ENCODE measurements around the gene DLEC1.
"Not testable (repeated sequence)": the region's sequence is repeated elsewhere in the genome, so short reads cannot be mapped to it uniquely, and the experiment has no call there.

Gene DLEC1

DNA sequence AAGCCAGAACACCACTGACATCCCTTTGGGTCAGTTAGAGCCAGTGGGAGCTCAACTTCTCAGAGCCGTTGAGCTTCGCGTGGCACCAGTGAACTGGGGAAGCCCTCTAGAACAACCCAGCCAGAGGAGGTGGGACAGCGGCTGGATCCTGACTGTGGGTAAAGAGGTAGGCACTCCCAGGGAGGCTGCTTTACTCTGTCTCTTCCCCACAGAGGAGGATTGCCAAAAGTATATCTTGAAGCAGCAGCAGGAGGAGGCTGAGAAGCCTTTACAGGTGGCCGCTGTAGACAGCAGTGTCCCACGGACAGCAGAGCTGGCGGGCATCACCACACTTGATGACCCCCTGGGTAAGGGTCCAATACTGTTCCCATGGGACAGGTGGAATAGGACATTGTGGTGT, 100.6 kb downstream of the DLEC1 start:
- DNase-seq, result no peak

DNA sequence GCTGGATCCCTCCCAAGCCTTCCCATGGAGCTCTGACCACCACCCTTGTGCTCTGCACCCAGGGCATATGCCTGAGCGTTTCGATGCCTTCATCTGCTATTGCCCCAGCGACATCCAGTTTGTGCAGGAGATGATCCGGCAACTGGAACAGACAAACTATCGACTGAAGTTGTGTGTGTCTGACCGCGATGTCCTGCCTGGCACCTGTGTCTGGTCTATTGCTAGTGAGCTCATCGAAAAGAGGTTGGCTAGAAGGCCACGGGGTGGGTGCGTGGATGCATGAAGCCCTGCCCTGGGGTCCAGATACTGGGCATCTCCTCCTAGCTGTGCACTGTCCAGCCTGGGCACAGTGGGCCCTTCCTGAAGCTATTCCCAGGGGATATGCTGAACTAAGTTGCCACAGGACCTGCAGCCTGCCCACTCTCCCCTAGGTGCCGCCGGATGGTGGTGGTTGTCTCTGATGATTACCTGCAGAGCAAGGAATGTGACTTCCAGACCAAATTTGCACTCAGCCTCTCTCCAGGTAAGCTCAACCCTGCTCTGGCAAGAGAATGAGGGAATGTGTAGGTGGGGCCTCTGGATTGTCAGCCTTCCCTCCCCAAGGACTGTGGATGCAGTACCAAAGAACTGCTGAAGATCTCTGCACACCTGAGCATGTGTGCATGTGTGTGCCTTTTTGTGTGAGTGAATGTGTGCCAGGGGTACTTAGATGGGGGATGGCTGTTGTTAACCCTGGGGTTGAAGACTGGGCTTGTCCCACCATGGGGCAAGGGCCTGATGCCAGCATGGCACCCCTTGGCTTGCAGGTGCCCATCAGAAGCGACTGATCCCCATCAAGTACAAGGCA, 101.5 kb downstream of the DLEC1 start:
- no peak for DNase-seq

DNA sequence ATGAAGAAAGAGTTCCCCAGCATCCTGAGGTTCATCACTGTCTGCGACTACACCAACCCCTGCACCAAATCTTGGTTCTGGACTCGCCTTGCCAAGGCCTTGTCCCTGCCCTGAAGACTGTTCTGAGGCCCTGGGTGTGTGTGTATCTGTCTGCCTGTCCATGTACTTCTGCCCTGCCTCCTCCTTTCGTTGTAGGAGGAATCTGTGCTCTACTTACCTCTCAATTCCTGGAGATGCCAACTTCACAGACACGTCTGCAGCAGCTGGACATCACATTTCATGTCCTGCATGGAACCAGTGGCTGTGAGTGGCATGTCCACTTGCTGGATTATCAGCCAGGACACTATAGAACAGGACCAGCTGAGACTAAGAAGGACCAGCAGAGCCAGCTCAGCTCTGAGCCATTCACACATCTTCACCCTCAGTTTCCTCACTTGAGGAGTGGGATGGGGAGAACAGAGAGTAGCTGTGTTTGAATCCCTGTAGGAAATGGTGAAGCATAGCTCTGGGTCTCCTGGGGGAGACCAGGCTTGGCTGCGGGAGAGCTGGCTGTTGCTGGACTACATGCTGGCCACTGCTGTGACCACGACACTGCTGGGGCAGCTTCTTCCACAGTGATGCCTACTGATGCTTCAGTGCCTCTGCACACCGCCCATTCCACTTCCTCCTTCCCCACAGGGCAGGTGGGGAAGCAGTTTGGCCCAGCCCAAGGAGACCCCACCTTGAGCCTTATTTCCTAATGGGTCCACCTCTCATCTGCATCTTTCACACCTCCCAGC, 102.4 kb downstream of the DLEC1 start:
- no peak for DNase-seq

DNA sequence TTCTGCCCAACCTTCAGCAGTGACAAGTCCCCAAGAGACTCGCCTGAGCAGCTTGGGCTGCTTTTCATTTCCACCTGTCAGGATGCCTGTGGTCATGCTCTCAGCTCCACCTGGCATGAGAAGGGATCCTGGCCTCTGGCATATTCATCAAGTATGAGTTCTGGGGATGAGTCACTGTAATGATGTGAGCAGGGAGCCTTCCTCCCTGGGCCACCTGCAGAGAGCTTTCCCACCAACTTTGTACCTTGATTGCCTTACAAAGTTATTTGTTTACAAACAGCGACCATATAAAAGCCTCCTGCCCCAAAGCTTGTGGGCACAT, 102.9 kb downstream of the DLEC1 start:
- DNase-seq, result no peak

DNA sequence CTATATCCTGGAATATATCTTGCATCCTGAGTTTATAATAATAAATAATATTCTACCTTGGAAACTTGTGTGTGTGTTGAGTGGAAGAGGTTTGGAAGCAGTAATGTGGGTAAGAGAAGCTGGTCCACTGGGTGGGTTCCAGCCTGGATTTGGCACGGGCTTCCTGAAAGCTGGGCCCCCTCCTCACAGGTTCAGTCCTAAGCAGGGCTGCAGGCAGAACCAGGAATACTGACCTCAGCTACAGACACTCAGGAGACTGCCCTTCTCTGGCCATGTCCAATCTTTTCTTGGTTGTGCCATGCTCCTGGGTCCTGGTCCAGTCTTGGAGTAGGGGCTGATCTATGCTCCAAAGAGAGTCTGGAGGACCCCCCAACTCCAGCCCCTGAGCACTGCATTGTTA, 104.0 kb downstream of the DLEC1 start:
- no peak for DNase-seq

DNA sequence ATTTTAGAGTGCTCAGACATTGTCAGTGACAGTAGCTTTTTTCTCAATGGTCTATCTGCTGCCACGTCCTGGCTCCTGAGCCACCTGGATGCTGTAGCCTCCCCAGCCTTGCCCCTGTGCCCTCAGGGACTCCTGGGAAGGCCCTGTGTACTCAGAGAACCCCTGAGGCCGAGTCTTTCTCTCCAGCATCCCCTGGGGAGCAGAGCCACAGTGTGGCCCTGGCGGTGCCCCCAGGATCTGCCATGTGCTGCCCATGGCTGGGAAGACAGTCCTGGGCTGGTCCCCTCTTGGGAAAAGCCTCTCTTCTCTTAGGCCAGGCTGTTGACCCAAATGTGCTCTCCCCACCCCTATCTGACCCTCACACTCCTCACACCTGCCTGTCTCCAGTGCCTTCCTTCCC, 104.5 kb downstream of the DLEC1 start:
- no peak for DNase-seq

DNA sequence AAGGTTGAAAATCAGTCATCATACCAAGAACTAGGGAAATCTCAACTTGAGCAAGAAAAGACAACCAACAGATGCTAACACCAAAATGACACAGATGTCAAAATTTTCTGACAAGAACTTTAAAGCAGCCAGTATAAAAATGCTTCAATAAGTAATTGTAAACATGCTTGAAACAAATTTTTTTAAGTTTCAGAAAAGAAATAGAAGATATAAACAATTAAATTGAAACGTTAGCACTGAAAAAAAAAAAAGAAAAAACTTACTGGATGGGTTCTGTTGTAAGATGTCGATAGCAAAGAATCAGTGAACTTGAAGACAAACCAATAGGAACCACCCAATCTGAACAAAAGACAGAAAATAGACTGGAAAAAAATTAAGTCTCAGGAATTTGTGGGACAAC, 107.5 kb downstream of the DLEC1 start:
- DNase-seq, result no peak

DNA sequence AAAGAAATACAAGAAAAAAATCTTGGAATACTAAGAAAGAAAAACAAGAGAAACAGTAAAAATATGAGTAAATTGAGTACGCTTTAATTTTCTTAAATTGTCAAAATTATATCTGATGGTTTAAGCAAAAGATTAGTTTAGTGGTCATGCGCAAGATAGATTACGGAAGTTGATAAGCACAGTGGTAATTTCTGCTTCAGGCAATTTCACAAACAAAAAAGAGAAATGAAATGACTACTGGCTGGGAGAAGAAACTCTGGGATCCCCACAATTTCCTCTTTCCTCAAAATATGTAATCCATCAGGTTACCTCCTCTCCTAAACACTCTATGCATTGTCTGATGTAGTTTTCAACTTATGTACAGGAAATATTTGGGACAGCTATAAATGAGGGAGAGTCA, 108.4 kb downstream of the DLEC1 start:
- peak; percentile 71 to 89 (median 87) for DNase-seq

DNA sequence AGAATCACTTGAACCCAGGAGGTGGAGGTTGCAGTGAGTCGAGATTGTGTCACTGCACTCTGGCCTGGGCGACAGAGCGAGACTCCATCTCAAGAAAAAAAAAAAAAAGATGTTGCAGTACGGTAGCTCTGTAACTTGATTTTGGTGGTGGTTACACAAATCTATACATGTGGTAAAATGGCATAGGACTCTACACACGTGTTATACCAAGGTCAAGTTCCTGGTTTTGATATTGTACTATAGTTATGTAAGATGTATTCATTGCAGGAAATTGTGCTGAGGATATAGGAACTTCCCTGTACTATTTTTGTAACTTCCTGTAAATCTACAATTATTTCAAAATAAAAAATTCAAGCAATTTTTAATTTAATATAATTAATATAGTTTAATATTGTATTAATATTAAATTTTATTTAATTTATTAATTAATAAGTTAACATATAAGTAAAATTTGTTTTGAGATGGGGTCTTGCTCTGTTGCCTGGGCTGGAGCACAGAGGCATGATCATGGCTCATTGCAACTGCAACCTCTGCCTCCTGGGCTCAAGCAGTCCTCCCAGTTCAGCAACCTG, 109.4 kb downstream of the DLEC1 start:
- DNase-seq, result peak; percentile 54 to 87 (median 81)

DNA sequence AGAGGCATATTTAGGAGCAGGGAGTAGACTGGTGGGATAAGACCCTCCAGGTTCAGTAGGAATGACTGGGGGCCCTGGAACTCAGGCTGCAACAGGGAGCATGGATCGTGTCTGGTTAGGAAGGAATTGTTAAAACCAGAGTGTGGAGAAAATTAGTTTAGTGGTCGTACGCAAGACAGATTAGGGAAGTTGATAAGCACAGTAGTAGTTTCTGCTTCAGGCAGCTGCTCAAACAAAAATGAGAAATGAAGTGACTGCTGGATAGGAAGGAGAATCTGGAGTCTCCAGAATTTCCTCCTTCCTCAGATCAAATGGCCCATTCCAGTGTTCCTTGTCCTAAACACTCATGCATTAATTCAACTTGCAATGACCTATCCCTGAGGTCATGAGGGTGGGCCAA, 110.7 kb downstream of the DLEC1 start:
- DNase-seq, result peak; percentile 63 to 75 (median 65)

DNA sequence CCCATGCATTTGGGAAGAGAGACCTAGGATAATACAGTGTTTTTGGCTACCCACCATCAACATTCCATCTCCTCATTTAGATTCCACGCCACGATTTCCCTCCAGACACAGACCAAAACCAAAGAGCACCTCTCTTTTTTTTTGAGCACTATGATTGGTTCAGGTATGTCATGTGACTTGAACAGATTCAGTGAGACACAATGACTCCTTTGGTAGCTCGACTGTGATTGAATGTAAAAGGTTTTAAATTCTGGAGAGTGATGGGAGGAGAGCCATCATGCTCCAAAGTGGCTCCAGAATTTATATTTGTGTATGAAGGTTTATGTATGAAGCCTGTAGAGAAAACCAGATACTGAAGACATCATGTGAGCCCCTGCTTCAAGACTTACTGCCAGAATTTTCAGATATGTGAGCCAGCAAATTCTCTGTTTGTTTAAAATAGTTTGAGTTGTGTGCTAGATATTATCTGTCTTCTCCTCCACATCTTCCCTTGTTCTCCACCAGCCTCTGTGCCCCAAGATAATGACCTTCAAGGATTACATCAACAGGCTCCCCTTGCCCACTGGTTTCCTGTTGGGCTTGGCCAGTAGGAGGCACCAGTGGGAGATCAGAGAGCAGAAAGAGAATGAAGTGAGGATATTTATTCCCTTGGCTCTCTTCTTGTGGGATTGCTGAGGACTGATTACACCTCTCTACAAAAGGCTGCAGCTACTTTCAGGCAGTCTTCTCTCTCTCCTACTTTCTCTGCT, 111.9 kb downstream of the DLEC1 start:
- no peak for DNase-seq

DNA sequence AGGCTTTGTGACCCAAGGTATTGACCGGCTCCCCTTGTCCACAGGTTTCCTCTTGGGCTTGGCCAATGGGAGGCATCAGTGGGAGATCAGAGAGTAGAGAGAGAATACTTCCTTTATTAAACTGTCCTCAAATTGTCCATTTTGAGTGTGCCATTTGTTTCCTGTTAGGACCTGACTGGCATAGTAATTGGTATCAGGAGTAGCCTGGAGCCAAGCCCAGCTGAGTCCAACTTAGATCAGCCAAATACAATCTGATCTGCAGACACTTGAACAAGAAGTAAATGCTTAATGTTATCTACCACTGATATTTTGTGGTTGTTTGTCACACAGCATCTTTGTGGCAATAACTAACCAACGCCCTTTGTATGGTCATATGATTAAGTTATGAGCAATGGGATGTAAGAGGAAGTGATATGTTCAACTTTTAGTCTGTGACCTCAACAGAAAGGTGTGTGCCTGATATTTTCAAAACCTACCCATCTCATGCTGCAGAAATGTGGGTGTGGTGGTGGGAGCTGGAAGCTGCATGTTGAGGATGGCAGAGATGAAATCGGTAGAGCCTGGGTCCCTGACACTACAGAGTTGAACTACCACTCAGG, 112.8 kb downstream of the DLEC1 start:
- DNase-seq, result peak; percentile 44 to 74 (median 68)

DNA sequence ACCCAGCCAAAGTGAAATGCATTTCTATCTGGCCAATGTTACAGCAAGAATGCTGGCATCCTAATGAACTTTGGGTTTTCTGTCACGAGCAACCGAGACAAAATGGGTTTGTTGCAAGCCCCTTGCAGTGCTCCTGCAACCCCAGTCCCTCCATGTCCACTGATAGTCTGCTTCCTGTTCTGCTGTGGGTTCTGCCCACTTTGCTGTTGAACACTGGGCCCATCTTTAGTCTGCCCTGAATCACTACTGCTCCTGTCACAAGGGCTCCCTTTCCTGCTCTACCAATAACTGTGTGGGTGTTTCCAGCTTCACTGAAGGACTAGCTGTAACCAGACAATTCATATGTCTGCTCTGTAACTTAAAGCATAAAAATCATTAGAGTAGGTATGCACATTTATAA, 113.6 kb downstream of the DLEC1 start:
- peak; percentile 69 to 83 (median 72) for DNase-seq

DNA sequence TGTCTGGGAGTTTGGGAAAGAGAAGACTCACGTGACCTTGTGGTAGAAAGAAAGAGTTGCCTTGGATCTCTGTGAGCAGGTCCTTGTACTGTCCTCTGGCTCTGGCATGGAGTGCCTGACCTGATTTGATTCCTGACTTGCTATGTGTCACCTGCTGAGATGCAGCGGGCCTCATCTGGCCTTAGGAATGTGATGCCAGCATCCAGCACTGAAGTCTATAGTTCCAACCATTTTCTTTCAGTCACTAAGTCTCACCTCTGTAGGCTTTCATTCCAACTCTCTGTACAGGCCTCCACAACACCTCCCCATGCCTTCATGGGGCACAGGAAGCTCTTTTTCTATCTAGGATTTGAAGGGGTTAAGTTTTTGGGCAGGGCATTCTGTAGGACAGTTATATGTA, 114.2 kb downstream of the DLEC1 start:
- DNase-seq, result no peak

DNA sequence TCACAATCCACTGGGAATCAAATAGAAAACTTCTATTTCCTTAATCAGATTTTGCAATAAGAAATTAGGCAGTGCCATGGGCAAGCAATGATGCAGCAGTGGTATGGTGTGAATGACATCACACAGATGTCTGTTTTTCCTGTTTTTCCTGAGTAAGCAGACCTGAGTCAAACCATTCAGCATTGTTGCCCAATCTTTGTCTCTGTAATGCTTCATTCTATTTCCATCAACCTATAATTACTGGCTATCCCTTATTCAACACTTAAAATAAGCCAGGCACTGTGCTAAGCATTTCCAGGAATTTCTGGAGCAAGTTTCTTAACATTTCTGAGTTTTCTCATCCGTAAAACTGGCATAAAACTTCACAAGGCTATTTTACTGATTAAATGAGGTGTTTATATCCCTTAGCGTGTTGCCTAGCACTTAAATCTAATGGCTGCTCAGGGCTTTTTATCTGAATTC, 115.1 kb downstream of the DLEC1 start:
- DNase-seq, result peak; percentile 79 to 96 (median 94)

DNA sequence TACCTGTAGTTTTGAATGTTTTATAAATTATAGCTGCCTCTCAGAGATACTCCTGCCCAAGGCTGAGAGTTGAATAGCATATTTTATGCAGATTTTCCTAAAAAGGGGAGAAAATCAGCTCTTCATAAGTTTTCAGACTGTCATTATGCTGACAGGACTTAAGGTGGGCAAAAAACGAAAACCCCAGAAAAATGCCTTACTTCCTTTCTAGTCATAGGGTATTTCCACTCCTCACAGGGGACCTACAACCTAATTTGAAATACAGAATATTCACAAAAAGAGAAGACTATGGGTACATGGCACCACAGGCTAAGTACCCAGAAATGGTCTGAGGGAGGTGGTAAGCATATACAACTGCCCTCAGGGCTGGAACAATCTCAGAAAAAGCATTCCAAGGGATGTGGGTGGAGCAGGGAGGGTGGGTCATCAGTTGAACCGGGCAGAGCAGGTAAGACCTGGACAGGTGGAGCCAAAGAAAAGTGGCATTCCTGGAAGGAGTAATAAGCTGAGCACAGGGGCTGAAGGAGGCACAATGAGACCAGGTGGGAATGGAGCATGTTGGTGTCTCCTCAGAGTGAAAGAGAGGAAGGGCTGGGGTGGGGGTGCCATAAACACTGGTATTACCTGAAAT, 115.7 kb downstream of the DLEC1 start:
- peak; percentile 51 to 80 (median 65) for DNase-seq

DNA sequence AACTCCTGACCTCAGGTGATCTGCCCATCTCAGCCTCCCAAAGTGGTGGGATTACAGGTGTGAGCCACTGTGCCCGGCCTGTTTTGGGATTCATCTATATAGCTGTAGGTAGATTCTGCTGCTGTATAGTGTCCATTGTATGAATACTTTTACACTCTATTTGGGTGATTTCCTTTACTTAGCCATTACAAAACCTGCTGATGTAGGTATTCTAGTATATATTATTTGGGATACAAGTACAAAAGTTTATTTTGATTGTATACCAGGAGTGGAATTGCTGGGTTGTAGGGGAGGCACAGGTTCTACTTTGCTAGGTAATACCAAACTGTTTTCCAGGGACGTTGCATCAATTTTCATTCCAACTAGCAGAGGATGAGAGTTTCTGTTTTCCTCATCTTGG, 116.8 kb downstream of the DLEC1 start:
- DNase-seq, result no peak

DNA sequence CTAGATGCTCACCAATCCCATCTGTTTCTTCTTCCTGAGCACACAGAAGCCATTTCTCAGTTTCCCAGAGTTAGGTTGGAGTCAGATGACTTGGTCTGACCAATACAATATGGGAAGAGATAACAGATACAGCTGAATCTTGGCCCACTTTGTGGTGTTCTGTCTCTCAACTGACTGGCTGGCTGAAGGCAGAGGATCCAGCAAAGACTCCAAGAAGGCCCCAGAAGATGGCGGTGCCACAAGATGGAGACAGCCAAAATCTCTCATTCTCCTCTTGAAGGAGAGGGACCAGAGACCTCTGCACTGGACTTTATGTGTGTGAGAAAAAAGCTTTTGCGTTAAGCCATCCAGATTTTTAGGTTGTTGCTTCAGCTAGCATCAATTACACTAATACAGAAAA, 118.1 kb downstream of the DLEC1 start:
- no peak for DNase-seq

DNA sequence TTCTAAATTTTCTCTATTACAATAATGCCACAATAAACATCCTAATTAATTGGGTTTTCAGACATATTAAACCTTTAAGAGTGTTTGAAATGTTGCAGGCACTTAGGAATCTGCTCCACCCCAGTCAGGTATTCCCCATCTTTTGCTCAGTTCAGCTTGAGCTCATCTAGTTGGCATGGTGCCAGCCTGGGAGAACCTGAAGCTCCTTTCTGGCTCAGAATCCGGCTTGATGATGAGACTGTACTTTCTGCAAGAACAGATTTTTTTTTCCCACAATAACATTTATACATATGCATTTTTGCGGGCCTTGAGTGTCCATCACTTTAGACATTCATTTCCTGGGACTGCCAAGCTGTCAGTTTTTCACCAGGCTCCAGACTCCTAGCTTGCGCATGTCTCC, 118.6 kb downstream of the DLEC1 start:
- no peak for DNase-seq

DNA sequence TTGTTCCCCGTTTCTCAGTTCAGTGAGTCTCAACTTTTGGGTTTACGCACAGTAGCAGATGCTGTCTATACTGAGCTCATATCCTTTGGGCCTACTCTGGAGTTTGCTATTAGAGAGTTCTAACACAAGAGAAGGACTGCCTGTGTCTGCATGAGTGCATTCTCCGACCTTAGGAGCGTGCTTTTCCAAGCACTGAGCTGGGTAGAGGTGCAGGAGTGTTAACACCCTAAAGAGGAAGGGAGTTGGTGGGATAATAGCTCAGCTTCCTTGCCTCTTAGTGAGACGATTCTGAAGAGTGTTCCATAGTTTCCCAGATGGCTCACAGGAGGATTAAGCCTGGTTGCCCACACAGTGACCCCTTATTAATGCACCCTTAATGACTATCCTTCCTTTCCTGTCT, 119.5 kb downstream of the DLEC1 start:
- DNase-seq, result no peak

DNA sequence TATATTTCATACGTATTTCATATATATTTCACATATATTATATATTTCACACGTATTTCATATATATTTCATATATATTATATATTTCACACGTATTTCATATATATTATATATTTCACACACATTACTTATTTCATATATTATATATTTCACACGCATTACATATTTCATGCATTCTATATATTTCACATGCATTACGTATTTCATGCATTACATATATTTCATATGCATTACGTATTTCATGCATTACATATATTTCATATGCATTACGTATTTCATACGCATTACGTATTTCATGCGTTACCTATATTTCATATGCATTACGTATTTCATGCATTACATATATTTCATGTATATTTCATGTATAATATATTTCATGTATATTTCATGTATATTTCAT, 121.7 kb downstream of the DLEC1 start:
- not testable (repeated sequence) for DNase-seq
